OCI-LY3 (cell line): ENCODE data around the gene CNEP1R1.

Source experiments
- H2AFZ ChIP-seq: fragments of 200-600, 300-600 bp; shearing (Covaris generic); 2 replicates; pipeline ENCODE4 v1.6.0; 2014; ENCODE audit warnings: antibody characterized with exemption, low read depth, low read length
- H3K27ac ChIP-seq: fragments of 200-600, 300-600 bp; sonication (generic); 2 replicates; pipeline ENCODE4 v1.5.1; 2014; ENCODE audit warnings: mild to moderate bottlenecking, low read length, moderate library complexity, mixed read lengths
- H3K27me3 ChIP-seq: fragments of 200-600, 300-600 bp; sonication (generic); 2 replicates; pipeline ENCODE4 v1.6.1; 2014; ENCODE audit warnings: low read depth, low read length, mixed read lengths
- H3K36me3 ChIP-seq: fragments of 200-600, 300-600 bp; sonication (generic); replicated peaks from 2 replicates; pipeline ENCODE3; 2014; ENCODE audit warnings: low read depth, low read length, mixed read lengths
- H3K4me1 ChIP-seq: fragments of 300-600, 200-600 bp; sonication (generic); 2 replicates; pipeline ENCODE4 v1.6.1; 2014; ENCODE audit warnings: low read length, mixed read lengths
- H3K4me2 ChIP-seq: fragments of 200-600, 300-600 bp; sonication (generic); 2 replicates; pipeline ENCODE4 v1.6.1; 2014; ENCODE audit warnings: low read length, mixed read lengths
- H3K4me3 ChIP-seq: fragments of 300-600, 200-600 bp; sonication (generic); 2 replicates; pipeline ENCODE4 v1.5.1; 2014; ENCODE audit warnings: antibody characterized with exemption, mild to moderate bottlenecking, low read length, moderate library complexity
- H3K79me2 ChIP-seq: fragments of 300-600, 200-600 bp; shearing (Covaris generic); 2 replicates; pipeline ENCODE4 v1.6.1; 2014; ENCODE audit warnings: mild to moderate bottlenecking, low read length, mixed read lengths
- H3K9ac ChIP-seq: fragments of 300-600, 200-600 bp; shearing (Covaris generic); 2 replicates; pipeline ENCODE4 v1.6.0; 2014; ENCODE audit warnings: mild to moderate bottlenecking, low read length, moderate library complexity
- H3K9me3 ChIP-seq: fragments of 200-600, 300-600 bp; shearing (Covaris generic); 2 replicates; pipeline ENCODE4 v1.6.1; 2014; ENCODE audit warnings: low read length, mixed read lengths; ENCODE audit not compliant: insufficient read depth
- H4K20me1 ChIP-seq: fragments of 200-600, 300-600 bp; sonication (generic); 2 replicates; pipeline ENCODE4 v1.6.1; 2016; ENCODE audit warnings: low read length, mixed read lengths; ENCODE audit not compliant: insufficient read depth
- CTCF ChIP-seq: fragments of 200-600, 300-600 bp; sonication (generic); IDR thresholded peaks from 2 replicates; pipeline ENCODE4 v1.5.1; 2014; ENCODE audit warnings: antibody characterized with exemption, low read length, low read depth
- EZH2phosphoT487 ChIP-seq: fragments of 200-600 bp; shearing (Covaris generic); IDR thresholded peaks from 2 replicates; pipeline ENCODE4 v1.6.1; 2018; ENCODE audit warnings: antibody characterized with exemption, mixed run types, low read depth

Gene CNEP1R1

GRCh38 chr16:50086176-50086575 lies 61.2 kb downstream of the CNEP1R1 start:
- Histone ChIP-seq H3K9ac (no peak overlapping the region), H2AFZ (no peak overlapping the region), H3K27ac (no peak overlapping the region), H3K4me2 (no peak overlapping the region), H3K4me1 (no peaks in the 10 kb centered on the region), H3K36me3 (peaks cover 46% of the 10 kb centered on the region), H3K27me3 (no peaks in the 10 kb centered on the region), H3K9me3 (no peaks in the 10 kb centered on the region), H4K20me1 (no peaks in the 10 kb centered on the region), H3K4me3 (no peak overlapping the region), H3K79me2 (no peaks in the 10 kb centered on the region)
- TF ChIP-seq EZH2phosphoT487 = no peak
- no peak for TF ChIP-seq CTCF
